Uterus (tissue), 2 donors: ENCODE measurements around the gene RNU1-2.

ENCODE experiments used
- POLR2A ChIP-seq, 2 donors: fragments of 450-650 bp; IDR thresholded peaks; one replicate each; pipeline ENCODE4 v1.6.1; 2016; ENCODE audit warnings: antibody characterized with exemption in 2 of 2, mild to moderate bottlenecking in 1 of 2, moderate library complexity in 1 of 2
- TF ChIP-seq, protein P1 (sequence below), 4 experiments: fragments of 200-600 bp in 2 of 4; fragments of 450-650 bp in 2 of 4; sonication (generic) in 2 of 4; IDR thresholded peaks; one replicate each; pipeline ENCODE4 v1.5.1; 2016 to 2019; ENCODE audit warnings: antibody characterized with exemption in 4 of 4, mild to moderate bottlenecking in 2 of 4, moderate library complexity in 1 of 4

DNA sequence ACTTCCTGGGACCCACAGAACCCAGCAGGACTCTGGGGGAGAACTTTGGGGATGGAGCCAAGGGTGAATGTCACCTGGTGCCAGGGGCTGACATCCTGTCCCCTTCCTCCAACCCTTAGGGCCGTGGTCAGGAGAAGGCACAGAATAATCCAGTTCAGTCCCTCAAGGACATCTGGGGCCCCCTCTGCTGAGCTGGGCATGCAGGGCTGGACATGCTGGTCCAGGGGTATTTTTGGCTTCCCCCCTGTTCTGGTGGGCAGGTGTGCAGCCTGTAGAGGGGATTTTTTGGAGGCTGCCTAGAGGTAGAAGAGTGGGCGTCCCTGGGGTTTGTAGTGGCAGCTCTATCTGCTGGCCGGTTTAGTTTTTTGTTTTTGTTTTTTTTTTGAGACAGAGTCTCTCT, 22.6 kb downstream of the RNU1-2 start:
- TF ChIP-seq, protein P1, sequence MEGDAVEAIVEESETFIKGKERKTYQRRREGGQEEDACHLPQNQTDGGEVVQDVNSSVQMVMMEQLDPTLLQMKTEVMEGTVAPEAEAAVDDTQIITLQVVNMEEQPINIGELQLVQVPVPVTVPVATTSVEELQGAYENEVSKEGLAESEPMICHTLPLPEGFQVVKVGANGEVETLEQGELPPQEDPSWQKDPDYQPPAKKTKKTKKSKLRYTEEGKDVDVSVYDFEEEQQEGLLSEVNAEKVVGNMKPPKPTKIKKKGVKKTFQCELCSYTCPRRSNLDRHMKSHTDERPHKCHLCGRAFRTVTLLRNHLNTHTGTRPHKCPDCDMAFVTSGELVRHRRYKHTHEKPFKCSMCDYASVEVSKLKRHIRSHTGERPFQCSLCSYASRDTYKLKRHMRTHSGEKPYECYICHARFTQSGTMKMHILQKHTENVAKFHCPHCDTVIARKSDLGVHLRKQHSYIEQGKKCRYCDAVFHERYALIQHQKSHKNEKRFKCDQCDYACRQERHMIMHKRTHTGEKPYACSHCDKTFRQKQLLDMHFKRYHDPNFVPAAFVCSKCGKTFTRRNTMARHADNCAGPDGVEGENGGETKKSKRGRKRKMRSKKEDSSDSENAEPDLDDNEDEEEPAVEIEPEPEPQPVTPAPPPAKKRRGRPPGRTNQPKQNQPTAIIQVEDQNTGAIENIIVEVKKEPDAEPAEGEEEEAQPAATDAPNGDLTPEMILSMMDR (IDR thresholded peaks at IDR 0.05) = no peak
- no peak for TF ChIP-seq POLR2A (IDR thresholded peaks at IDR 0.05)
